GM18526 (cell line): ENCODE results near the gene NPNT.

ENCODE experiments used
- POLR2A ChIP-seq: IDR thresholded peaks from 3 replicates; pipeline ENCODE4 v1.6.1; 2011; ENCODE audit not compliant: insufficient read length; ENCODE audit errors: extremely low read depth

Gene NPNT, protein sequence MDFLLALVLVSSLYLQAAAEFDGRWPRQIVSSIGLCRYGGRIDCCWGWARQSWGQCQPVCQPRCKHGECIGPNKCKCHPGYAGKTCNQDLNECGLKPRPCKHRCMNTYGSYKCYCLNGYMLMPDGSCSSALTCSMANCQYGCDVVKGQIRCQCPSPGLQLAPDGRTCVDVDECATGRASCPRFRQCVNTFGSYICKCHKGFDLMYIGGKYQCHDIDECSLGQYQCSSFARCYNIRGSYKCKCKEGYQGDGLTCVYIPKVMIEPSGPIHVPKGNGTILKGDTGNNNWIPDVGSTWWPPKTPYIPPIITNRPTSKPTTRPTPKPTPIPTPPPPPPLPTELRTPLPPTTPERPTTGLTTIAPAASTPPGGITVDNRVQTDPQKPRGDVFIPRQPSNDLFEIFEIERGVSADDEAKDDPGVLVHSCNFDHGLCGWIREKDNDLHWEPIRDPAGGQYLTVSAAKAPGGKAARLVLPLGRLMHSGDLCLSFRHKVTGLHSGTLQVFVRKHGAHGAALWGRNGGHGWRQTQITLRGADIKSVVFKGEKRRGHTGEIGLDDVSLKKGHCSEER

DNA sequence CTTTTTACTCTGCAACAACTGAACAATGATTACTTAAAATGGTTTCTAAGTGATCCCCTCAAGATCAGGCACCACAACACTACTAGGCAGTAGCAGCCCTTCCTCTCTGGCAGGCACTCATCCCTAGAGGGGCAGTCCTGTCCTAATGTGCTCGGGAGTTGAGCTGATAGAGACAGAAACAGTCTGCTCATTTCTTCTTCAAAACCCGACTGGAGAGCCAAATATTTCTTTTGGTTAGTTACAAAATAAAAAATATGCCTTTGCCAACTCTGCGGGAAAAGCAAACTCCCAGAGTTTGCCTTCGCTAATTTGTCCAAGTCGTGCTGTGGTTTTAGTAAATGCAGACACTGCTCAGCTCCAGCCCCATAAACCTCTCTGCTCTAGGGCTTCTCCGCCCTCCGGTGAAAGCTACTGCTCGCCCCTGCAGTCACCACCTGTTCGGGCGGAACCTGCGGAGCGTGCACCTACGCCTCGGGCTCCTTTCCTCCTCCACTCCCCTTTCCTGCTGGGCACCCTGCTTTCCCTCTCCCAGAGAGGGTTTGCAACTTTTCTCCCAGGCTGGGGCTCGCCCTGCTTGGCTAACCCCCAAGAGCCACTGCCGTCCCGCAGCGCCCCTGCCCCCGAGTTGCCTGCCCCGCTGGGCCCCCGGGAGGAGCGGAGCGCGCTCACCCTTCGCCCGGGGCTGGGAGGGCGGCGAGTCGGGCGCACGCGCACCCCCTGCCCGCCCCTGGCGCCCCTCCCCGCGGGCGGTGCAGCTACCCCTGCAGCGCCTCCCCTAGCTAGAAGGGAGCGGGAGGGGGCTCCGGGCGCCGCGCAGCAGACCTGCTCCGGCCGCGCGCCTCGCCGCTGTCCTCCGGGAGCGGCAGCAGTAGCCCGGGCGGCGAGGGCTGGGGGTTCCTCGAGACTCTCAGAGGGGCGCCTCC is at the start of gene NPNT:
Gene NPNT (plus strand): TSS at position 812 of the 923 bp plus-strand sequence. CDS start 182 bp downstream, outside the sequence.
- TF ChIP-seq POLR2A = peak; percentile 55

DNA sequence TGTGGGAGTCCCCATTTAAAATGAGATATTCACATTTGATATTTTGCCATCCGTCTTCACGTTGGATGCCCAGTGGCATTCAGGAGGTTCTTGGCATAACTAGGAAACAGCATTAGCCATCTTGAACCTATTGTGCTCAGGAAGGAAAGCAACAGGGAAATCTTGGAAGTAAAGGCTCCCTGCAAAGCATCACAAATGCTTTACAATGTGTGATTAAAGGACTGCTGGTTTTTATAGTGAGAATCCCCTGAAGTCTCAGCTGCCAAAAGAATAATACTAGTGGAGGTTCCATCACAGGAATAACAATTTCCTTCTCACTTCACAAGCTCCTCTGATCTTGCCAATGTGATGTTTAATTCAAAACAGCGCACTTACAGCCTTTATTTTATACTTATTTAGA is 49.7 kb upstream of the NPNT start:
- no peak for TF ChIP-seq POLR2A

DNA sequence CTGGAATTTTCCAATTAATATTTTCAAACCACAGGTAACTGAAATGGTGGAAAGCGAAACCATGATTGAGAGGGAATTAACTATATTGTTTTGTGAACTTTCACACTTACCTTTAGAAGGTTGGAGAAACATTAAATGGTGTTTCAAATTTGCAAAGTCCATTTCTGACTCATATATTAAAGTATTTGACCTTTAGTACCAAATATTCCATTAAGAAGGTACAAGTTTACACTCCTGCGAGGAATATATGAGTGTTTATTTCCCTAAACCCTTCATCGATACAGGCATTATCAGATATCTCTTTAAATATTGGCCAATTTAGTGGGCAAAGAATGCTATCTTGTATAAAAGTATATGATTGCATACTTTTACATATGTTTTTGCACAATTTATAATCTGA is 44.1 kb upstream of the NPNT start:
- no peak for TF ChIP-seq POLR2A

DNA sequence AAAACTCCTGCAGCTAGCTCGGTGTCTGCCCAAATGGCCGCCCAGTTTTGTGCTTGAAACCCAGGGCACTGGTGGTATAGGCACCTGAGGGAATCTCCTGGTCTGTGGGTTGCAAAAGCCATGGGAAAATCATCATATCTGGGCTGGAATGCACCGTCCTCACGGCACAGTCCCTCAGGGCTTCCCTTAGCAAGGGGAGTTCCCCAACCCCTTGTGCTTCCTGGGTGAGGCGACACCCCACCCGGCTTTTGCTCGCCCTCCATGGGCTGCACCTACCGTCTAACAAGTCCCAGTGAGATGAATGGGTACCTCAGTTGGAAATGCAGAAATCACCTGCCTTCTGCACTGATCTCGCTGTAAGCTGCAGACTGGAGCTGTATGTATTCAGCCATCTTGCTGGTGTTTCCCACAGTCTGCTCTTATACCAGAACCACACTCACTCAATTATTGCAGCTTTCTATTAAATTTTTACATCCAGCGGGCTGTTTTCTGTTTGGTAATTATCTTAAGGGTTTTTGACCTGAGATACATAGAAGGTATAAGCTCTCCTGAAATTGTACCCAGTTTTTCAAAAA is 36.7 kb upstream of the NPNT start:
- no peak for TF ChIP-seq POLR2A

DNA sequence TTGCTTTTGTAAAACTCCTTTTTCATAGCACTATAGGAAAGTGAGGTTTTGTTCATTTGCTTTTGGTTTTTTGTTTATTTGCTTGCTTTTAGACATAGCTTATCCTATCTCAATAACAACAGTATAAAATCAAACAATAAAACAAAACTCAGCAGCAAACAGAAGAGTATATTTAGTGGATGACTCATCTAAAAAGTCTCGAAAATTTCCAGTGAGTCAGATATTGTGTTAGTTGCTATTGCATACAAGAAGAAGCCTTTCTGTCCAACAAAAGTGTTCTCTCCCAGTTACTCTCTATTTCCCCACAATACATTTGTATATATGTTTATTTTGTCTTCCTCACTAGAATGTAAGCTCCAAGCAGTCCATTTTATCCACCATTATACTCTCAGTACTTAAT is 36.0 kb upstream of the NPNT start:
- TF ChIP-seq POLR2A = no peak

DNA sequence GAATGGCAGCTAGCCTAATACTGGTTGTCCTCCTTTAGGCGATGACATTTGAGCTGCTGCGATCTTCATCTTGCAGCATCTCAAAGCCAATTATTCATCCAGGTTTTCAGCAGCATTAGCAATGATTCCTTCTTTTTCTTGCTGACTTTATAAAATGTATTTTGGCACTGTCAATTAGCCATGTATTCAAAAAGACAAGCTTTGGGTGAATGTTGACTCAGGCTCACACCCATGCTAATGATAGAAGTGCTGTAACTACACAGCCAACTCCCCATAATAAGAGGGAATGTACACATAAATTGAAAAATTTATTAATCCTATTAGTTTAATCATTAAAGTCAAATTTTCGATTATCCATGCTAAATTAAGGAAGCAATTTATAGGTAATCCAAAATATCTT is 24.3 kb upstream of the NPNT start:
- TF ChIP-seq POLR2A = no peak

DNA sequence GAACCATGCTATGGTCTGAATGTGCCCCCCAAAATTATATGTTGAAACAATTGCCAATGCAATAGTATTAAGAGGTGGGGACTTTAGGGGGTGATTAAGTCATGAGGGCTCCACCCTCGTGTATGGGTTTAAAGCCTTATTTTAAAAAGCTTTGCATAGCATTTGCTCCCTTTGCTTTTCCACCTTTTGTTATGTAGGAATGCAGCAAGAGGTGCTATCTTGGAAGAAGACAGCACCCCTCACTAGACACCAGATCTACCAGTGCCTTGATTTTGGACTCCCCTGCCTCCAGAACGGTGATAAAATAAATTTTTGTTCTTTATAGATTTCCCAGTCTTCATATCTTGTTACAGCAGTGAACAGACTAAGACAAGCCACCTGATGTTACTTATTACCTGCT is 23.3 kb upstream of the NPNT start:
- TF ChIP-seq POLR2A = no peak

DNA sequence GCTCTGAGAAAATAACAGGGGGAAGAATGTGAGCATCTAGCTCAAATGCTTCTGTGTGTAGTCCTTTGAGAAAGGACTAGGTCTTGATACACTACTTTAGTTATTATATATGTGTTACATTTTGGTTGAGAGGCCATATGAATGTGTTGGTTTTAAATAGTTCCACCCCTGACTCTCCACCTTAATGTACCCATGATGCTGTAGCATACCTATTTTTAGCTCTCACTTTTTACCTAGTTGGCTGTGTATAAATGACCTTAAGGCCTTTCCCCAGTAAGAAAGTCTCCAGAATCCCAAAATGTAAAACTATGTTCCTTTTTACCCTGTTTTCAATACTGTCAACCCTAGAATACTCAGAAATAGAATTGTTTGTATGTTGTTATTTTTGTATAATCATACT is 20.0 kb upstream of the NPNT start:
- TF ChIP-seq POLR2A = no peak

DNA sequence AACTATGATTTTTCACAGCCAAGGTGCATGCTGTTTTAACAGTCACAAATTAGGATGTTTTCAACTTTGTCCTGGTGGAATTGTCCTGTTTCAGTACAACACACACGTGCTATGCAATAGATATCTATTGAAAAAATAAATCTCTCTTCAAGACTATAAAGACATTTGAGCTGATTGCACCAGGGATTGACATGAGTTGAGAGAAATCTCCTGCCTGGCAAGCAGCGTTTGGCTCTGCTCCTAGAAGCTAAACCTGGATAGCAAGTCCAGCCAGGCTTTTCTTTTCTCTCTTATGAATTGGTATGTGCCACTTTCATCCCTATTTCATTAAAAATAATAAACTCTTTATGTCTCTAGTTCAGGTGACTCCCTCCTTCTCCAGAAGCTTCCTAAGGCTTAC is 16.6 kb upstream of the NPNT start:
- no peak for TF ChIP-seq POLR2A

DNA sequence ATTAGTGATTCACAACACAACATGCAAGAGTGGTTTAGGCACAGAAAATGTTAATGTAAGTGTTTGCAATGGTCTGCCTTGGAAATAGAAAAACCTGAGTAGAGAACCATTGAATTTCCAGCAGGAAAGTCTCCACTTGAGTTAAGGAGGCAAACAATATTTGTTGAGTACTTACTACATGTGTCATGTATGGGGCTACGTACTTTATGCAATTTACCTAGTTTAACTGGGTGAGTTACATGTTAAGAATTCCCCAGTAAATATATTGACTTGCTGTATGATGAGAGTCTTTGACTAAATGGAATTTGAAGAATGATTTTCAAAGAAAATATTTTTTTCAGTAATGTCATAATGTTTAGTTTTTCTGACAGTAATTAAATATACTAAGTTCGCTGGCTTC is 7.8 kb upstream of the NPNT start:
- TF ChIP-seq POLR2A = no peak

DNA sequence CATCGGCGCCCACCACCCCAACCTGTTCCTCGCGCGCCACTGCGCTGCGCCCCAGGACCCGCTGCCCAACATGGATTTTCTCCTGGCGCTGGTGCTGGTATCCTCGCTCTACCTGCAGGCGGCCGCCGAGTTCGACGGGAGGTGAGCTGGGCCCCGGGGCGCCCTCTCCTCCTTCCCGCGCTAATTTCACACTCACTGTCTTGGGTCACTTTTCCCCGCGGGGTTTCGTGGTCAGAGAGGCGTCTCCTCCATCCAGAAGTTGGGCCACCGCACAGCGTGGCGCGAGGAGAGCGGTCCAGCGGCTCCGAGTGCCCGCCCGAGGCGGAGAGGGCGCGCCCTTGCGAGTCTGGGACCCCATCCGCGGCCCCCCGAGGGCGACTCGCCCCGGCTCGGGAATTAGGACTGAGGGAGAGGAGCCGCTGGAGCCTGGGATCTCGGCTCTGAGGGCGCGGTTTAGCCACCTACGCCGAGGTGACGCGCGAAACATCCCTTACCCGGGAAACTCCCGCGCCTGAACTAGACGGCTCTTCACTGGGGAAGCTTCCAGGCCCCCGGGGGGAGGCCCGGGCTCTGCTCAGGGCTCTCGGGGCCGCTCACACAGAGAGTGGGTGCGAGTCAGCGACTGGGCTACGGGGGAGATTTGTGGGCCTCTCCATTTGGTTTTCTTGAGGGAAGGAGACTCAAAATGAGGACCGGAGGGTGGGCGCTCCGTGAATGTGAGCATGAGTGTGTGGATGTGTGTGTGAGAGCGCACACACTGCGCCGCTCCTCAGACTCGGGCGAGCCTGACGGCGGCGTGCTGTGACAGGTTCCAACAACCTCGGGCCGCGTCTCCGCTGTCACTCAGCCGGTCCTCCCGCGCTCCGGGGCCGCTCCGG is 551 bp downstream of the NPNT start:
- peak; percentile 8 for TF ChIP-seq POLR2A

DNA sequence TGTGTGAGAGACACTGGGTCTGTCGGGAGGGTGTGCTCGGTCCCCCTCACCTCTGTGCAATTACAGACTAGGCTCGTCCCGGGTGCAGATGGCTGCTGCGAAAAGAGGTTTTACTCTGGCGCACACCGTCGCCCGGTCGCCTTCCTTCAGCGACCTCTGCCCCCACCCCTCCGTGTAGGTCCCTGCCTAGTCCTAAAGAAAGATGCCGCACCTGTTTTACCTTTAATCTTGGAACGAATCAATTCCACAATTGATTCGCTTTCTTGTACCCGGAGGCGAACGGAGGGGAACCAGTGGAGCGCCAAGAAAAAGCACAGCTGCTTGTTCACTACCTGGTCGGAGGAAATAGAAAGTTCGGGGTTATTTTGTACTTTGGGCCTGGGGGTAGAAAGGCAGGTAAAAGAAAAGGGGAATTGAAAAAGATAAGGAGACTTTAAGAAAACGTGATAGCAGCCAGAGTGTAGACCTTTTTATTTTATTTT is 1.2 kb downstream of the NPNT start:
- no peak for TF ChIP-seq POLR2A

DNA sequence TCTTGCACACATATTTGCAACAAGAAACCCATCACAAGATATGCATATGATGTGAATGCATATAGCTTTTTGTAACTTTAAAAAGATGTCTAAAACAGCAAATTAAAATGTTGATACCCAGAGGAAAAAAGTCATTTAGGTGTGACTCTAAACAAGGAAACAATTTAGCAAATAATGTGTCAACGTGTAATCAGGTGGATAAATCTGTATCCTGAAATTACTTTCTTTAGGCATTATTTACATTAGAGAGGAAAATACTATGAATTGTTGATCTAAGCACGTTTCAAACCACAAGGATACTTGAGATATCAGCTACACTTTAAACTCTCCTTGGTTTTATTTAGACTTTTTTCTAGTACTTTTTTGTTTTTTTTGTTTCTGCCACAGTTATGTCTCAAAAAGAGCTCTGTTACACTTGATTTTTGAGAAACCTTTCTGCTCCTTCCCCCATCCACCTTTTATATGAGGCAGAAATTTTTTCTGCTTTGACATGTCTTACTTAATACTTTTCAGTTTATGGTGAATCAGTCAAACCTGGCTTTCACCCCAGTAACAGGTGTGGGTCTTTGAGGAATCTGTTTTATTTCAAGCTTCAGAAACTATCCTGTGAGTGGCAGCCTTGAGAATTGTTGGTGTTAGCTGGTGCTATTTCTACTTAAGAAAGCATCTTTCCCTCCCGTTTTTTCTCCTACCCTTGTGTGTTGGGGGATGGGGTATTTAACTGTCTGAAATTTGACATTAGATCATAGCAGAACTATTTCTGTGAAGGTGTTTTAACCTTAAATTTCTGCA is 1.9 kb downstream of the NPNT start:
- TF ChIP-seq POLR2A = no peak

DNA sequence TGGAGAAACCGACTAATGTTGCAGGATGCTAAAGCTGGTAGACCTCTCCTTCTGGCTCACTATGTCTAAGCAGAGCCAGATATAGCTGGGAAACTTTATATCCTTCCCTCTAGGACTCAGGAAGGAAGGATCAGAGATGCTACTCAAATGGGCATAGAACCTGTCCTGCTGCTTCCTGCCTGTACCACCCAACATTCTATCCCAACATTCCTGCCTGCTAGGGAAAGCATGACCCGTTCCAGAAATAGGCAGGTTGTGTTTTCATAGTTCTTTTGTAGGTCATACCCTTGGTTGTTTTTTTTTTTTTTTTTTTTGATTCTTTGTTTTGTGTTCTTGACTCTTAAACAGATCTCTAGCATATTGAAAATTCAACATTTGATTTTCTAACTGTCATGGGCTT is 5.3 kb downstream of the NPNT start:
- TF ChIP-seq POLR2A = no peak
